H54 (cell line): ENCODE results near the gene SCN4B.

Experiments
- DNase-seq: peaks from one replicate; pipeline ENCODE4 v3.0.0; 2011; ENCODE audit warnings: low spot score, mixed read lengths; ENCODE audit not compliant: insufficient read length
- FAIRE-seq: peaks from 3 replicates; lab custom pipeline; 2011; peaks lifted over from hg19 to GRCh38; lab: Jason Lieb, UNC
- POLR2A ChIP-seq: IDR thresholded peaks from 2 replicates; pipeline ENCODE4 v1.6.1; 2011; ENCODE audit warnings: low read depth, mild to moderate bottlenecking, low read length

SCN4B gene

GRCh38 chr11:118099838-118100556 lies 52.6 kb downstream of the SCN4B start:
- TF ChIP-seq POLR2A: no peak
- no peak for FAIRE-seq
- no peak for DNase-seq

DNA sequence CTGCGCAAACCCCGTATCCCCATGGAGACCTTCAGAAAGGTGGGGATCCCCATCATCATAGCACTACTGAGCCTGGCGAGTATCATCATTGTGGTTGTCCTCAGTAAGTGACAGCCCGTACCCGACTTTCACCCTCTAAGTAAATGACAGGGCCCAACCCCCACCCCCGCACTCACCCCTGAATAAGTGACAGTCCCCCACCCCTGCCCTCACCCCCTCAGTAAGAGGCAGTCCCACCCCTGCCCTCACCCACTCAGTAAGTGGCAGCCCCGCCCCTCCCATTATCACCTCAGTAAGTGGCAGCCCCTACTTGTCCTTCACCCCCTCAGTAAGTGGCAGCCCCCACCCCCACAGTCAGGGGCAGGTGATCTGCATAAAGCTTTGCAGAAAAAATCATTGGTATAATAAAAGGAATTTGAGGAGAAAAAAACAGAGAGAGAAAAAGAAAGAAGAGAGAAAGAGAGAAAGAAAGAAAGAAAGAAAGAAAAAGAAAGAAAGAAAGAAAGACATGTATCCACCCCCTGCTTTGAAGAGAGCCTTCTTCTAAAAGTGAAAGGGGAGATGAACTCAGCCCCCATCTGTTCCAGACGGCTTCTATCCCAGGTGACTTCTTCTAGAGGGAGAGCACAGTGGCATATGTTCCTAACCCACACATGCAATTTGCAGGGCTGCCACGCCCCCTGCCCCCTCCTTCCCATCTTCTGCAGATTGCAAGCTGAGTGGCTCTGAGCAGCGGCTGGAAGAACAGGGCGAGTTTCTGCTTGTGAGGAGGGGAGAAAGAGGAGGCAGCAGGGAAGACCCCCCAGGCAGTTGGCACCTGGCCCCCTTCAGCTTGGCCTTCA lies 53.4 kb downstream of the SCN4B start:
- DNase-seq: no peak
- no peak for FAIRE-seq
- no peak for TF ChIP-seq POLR2A

DNA sequence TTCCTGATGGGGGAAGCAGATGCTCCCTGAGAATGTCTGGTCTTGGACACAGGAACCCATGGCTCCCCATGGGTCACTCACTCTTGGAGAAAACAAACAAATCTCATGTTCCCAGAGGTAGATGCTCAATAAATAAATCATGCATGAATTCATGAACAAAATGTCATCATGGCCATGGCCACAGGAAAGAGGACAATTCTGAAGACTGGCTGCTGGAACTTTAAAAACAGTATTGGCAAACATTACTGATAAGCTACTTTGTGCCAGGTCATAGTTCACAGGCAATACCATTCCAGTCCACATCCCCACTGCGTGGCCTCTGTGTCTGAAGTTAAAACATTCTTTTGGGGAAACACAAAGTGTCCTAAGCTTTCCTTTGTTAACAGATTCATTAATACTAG lies 56.7 kb downstream of the SCN4B start:
- DNase-seq (no peak), FAIRE-seq (no peak)
- no peak for TF ChIP-seq POLR2A

GRCh38 chr11:118095493-118095892 lies 57.1 kb downstream of the SCN4B start:
- DNase-seq (no peak), FAIRE-seq (no peak)
- TF ChIP-seq POLR2A: no peak

- no peak for TF ChIP-seq POLR2A
- DNase-seq: no peak
- FAIRE-seq: no peak
Measured at GRCh38 chr11:118092907-118093571, 59.6 kb downstream of the SCN4B start.

- no peak for FAIRE-seq
- no peak for DNase-seq
- TF ChIP-seq POLR2A: no peak
Measured at GRCh38 chr11:118091690-118092089, 60.9 kb downstream of the SCN4B start.

GRCh38 chr11:118090545-118091162 lies 62.0 kb downstream of the SCN4B start:
- no peak for FAIRE-seq
- no peak for TF ChIP-seq POLR2A
- DNase-seq: no peak

DNA sequence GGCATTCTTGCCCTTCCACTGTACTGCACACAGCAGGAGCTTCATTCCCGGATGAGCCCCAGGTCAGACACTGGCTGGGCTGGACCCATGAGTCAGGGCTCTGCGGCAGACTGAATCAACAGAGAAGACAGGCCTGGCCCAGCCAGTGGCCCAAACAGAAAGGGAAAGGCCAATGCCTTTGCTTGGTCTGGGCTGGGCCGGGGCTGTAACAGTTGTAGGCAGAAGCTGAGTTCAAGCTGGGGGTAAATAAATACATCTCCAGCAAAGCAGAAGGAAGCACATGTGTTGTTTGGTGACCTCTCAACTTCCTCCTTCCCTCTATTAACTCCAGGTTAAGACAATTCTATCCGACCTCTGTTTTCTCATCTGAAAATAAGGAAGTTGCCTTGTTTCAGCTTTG lies 64.1 kb downstream of the SCN4B start:
- DNase-seq (no peak), FAIRE-seq (no peak)
- no peak for TF ChIP-seq POLR2A

DNA sequence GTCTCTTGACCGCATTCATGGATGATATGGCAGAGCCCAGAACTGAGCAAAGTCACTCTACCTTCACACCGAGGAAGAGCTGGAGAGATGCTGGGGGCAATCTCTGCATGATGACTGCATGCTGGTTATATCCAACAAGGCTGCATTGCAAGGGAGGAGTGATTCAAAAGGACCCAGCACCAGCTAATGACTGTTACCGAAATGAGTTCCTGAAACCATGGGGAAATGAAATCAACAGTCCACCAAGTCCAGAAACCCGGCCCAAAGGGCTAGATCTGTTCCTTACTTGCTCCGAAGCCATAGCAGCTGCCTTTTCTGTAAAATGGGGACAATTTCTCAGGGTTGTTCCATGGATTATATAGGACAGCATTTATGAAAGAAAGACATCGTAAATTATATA lies 64.7 kb downstream of the SCN4B start:
- TF ChIP-seq POLR2A: no peak
- no peak for FAIRE-seq
- DNase-seq: no peak

- FAIRE-seq (no peak), DNase-seq (no peak)
- no peak for TF ChIP-seq POLR2A
Measured at GRCh38 chr11:118086913-118087768, 65.5 kb downstream of the SCN4B start, which contains the start of gene SMIM35. Gene SMIM35, minus strand, starts transcription at chr11:118086963. Its CDS starts 206 bp downstream, at chr11:118086757.

DNA sequence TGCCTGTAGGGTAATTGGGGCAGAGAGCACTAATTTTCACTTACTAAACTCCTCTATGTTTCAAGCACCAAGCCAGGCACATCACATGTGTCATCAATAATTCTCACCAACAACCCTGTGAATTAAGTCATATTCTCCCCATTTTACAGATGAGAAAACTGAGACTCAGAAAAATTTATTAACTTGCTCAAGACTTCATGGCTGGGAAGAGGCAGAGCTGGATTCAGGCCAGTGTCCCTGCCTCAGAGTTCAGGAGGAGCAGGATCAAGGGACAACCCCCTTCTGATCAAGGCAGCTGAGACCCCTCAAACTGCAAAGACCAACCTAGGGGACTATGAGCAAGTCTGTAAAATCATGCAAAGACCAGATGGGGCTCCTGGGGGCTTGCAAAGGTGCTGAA lies 68.0 kb downstream of the SCN4B start:
- no peak for TF ChIP-seq POLR2A
- FAIRE-seq (no peak), DNase-seq (no peak)

- no peak for DNase-seq
- FAIRE-seq: no peak
- no peak for TF ChIP-seq POLR2A
Measured at GRCh38 chr11:118084247-118084646, 68.4 kb downstream of the SCN4B start.
